Vagina (tissue), 2 donors: ENCODE results near the gene NSUN4.
A peak's percentile ranks its signal among the peaks of the same experiment; 100 is the strongest.

Experiments
- CTCF ChIP-seq, 3 experiments: fragments of 450-650 bp in 2 of 3; fragments of 200-600 bp in 1 of 3; sonication (generic) in 1 of 3; IDR thresholded peaks; one replicate each; pipeline ENCODE4 v1.5.1; 2017 to 2019; ENCODE audit warnings: antibody characterized with exemption in 3 of 3, mild to moderate bottlenecking in 2 of 3, moderate library complexity in 2 of 3
- POLR2AphosphoS5 ChIP-seq, 2 donors: sonication (generic); formaldehyde crosslinking; IDR thresholded peaks; one replicate each; pipeline ENCODE4 v1.9.0; 2017; ENCODE audit warnings: antibody characterized with exemption in 2 of 2, mild to moderate bottlenecking in 2 of 2, low read depth in 1 of 2; ENCODE audit not compliant: insufficient read depth in 1 of 2

DNA sequence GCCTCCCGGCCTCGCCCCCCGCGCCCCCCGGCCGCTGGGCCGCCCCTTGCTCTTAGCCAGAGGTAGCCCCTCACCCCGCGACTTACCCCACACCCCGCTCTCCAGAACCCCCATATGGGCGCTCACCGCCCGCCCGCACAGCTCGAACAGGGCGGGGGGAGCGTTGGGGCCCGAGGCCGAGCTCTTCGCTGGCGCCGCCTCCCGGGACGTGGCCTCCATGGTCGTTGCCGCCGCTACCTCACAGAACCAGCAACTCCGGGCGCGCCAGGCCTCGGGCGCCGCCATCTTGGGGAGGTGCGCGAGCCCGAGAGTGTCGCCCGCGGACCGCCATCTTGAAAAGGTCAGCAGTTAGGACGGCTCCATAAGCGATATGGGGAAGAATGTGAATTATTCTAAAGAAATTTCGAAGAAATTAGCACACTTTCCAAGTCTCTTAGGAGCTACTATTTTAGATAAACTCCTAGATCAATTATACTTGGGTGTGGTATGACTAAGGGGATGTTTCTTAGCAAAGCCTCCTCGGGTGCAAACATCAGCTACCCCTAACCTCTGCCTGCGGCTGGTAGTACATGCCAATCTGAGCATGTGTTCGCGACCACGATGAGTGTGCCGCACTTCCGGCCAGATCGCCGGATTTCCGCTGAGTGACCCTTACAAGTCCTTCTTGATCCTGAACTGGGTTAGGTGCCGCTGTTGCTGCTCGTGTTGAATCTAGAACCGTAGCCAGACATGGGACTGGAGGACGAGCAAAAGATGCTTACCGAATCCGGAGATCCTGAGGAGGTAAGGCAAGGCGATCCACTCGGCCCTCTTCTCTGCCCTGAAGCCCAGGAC is 37.4 kb upstream of the NSUN4 start, which contains the start of the genes LRRC41 and UQCRH:
- TF ChIP-seq CTCF (IDR thresholded peaks at IDR 0.05): no peak
- TF ChIP-seq POLR2AphosphoS5 (IDR thresholded peaks at IDR 0.05; ENCODE audit: insufficient read depth in 1 of 2, low read depth in 1 of 2): peak; percentile 97 to 98
